ENCODE measurements around the gene CCDC40.

DNA sequence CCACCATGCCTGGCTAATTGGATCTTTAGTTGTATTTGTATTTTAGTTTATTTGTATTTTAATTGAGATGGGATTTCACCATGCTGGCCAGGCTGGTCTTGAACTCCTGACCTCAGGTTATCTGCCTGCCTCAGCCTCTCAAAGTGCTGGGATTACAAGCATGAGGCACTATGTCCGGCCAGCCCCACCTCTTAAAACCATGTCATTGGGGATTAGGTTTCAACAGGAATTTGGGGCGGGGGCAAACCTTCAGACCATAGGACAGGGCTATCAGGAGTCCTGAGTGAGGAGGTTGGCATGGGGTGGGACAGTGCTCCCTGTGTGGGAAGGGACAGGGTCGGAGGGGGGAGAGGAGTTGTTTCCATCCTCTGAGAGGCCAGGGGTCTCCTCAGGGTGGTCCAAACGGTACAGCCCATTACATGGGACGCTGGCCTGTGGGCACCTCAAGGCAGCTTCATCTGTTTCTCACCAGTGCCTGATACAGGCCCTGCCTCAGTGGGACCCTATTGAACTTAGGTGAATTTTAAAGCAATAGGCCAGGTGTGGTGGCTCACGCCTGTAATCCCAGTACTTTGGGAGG is 86.6 kb downstream of the CCDC40 start:
- TF ChIP-seq, protein P1, sequence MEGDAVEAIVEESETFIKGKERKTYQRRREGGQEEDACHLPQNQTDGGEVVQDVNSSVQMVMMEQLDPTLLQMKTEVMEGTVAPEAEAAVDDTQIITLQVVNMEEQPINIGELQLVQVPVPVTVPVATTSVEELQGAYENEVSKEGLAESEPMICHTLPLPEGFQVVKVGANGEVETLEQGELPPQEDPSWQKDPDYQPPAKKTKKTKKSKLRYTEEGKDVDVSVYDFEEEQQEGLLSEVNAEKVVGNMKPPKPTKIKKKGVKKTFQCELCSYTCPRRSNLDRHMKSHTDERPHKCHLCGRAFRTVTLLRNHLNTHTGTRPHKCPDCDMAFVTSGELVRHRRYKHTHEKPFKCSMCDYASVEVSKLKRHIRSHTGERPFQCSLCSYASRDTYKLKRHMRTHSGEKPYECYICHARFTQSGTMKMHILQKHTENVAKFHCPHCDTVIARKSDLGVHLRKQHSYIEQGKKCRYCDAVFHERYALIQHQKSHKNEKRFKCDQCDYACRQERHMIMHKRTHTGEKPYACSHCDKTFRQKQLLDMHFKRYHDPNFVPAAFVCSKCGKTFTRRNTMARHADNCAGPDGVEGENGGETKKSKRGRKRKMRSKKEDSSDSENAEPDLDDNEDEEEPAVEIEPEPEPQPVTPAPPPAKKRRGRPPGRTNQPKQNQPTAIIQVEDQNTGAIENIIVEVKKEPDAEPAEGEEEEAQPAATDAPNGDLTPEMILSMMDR (IDR thresholded peaks at IDR 0.05), result no peak
- TF ChIP-seq POLR2A (IDR thresholded peaks at IDR 0.05), result no peak

Data from thyroid gland (tissue), 4 donors.